DMS79 (cell line): ENCODE measurements around the gene ITPK1.
A peak's percentile ranks its signal among the peaks of the same experiment; 100 is the strongest.

Source experiments
- DNase-seq: peaks from one replicate; lab custom pipeline; 2025; lab: John Stamatoyannopoulos, UW

ITPK1 gene

GRCh38 chr14:93103392-93104080 is 12.2 kb downstream of the ITPK1 start:
- no peak for DNase-seq

GRCh38 chr14:93102141-93102540 is 13.6 kb downstream of the ITPK1 start:
- DNase-seq: no peak

GRCh38 chr14:93101181-93101580 is 14.5 kb downstream of the ITPK1 start:
- no peak for DNase-seq

- DNase-seq: no peak
Observed at GRCh38 chr14:93100570-93100969, 15.2 kb downstream of the ITPK1 start.

GRCh38 chr14:93100100-93100499 is 15.6 kb downstream of the ITPK1 start:
- DNase-seq: no peak

GRCh38 chr14:93099643-93100042 is 16.1 kb downstream of the ITPK1 start:
- no peak for DNase-seq

- DNase-seq: no peak
Observed at GRCh38 chr14:93099196-93099595, 16.5 kb downstream of the ITPK1 start.

GRCh38 chr14:93096691-93097322 is 18.9 kb downstream of the ITPK1 start:
- DNase-seq: no peak

- no peak for DNase-seq
Observed at GRCh38 chr14:93095742-93096510, 19.8 kb downstream of the ITPK1 start.

- no peak for DNase-seq
Observed at GRCh38 chr14:93094121-93094918, 21.4 kb downstream of the ITPK1 start.

GRCh38 chr14:93092606-93093556 is 22.8 kb downstream of the ITPK1 start:
- no peak for DNase-seq

GRCh38 chr14:93091666-93092065 is 24.1 kb downstream of the ITPK1 start:
- no peak for DNase-seq

GRCh38 chr14:93090826-93091555 is 24.7 kb downstream of the ITPK1 start:
- DNase-seq: peak; percentile 85

GRCh38 chr14:93089521-93090269 is 26.0 kb downstream of the ITPK1 start:
- no peak for DNase-seq

- no peak for DNase-seq
Observed at GRCh38 chr14:93086441-93087055, 29.2 kb downstream of the ITPK1 start.

GRCh38 chr14:93085911-93086310 is 29.8 kb downstream of the ITPK1 start:
- DNase-seq: no peak

GRCh38 chr14:93084866-93085857 is 30.6 kb downstream of the ITPK1 start:
- DNase-seq: peak; percentile 78

- DNase-seq: no peak
Observed at GRCh38 chr14:93084402-93084801, 31.3 kb downstream of the ITPK1 start.
